HepG2 (cell line): ENCODE measurements around the gene TP73. TPM values are rescaled to one million over a fixed set of nuclear protein-coding genes. Genes with fewer than 3 reads are reported as not detected.

Experiments used
- ATF7-NPFF ChIP-seq: sonication (generic); formaldehyde crosslinking; IDR thresholded peaks from 2 replicates; pipeline ENCODE4 v1.8.1; 2023; ENCODE audit warnings: mild to moderate bottlenecking, low read depth, missing genetic modification reagents, moderate library complexity
- CHD4 ChIP-seq: fragments of 200-600 bp; sonication (generic); IDR thresholded peaks from 2 replicates; pipeline ENCODE4 v1.7.0; 2017; ENCODE audit warnings: mild to moderate bottlenecking, low read length, borderline replicate concordance
- CSRNP2 ChIP-seq: sonication (generic); formaldehyde crosslinking; conservative IDR thresholded peaks from 2 replicates; pipeline ENCODE4 v1.8.0; 2022; ENCODE audit warnings: low read depth, missing genetic modification reagents
- EHMT2 ChIP-seq: fragments of 200-600 bp; sonication (generic); IDR thresholded peaks from 2 replicates; pipeline ENCODE4 v1.7.0; 2017; ENCODE audit warnings: antibody characterized with exemption, low read depth, low read length, borderline replicate concordance
- FOSL2 ChIP-seq: sonication (generic); formaldehyde crosslinking; IDR thresholded peaks from 2 replicates; pipeline ENCODE4 v1.4.0; 2020; ENCODE audit warnings: missing genetic modification reagents
- GTF3A ChIP-seq: sonication (generic); formaldehyde crosslinking; conservative IDR thresholded peaks from 2 replicates; pipeline ENCODE4 v1.4.0; 2020; ENCODE audit warnings: mild to moderate bottlenecking, missing genetic modification reagents
- HNF1B ChIP-seq: sonication (generic); formaldehyde crosslinking; IDR thresholded peaks from 2 replicates; pipeline ENCODE4 v1.5.1; 2020; ENCODE audit warnings: mild to moderate bottlenecking, moderate library complexity, missing genetic modification reagents
- MTA3 ChIP-seq: sonication (generic); formaldehyde crosslinking; IDR thresholded peaks from 2 replicates; pipeline ENCODE4 v1.4.0; 2020; ENCODE audit warnings: missing genetic modification reagents
- SIN3B ChIP-seq: fragments of 150-350 bp; IDR thresholded peaks from 2 replicates; pipeline ENCODE4 v1.6.1; 2014; ENCODE audit warnings: low read length
- ZNF224 ChIP-seq: sonication (generic); formaldehyde crosslinking; IDR thresholded peaks from 2 replicates; pipeline ENCODE4 v1.5.0; 2020; ENCODE audit warnings: mild to moderate bottlenecking, missing genetic modification reagents
- ZNF281 ChIP-seq: sonication (generic); formaldehyde crosslinking; IDR thresholded peaks from 2 replicates; pipeline ENCODE4 v1.4.0; 2020; ENCODE audit warnings: missing genetic modification reagents, borderline replicate concordance
- ZNF354B ChIP-seq: sonication (generic); formaldehyde crosslinking; IDR thresholded peaks from 2 replicates; pipeline ENCODE4 v1.8.0; 2022; ENCODE audit warnings: mild to moderate bottlenecking, missing genetic modification reagents
- ZNF552 ChIP-seq: sonication (generic); formaldehyde crosslinking; IDR thresholded peaks from 2 replicates; pipeline ENCODE4 v1.9.0; 2022; ENCODE audit warnings: missing genetic modification reagents, mild to moderate bottlenecking, borderline replicate concordance
- ZNF564 ChIP-seq: sonication (generic); formaldehyde crosslinking; IDR thresholded peaks from 2 replicates; pipeline ENCODE4 v1.8.1; 2023; ENCODE audit warnings: mild to moderate bottlenecking, missing genetic modification reagents
- ZNF674 ChIP-seq: sonication (generic); formaldehyde crosslinking; IDR thresholded peaks from 2 replicates; pipeline ENCODE4 v1.5.0; 2020; ENCODE audit warnings: low read depth, mild to moderate bottlenecking, missing genetic modification reagents
- ZNF724P ChIP-seq: sonication (generic); formaldehyde crosslinking; IDR thresholded peaks from 2 replicates; pipeline ENCODE4 v1.8.0; 2022; ENCODE audit warnings: missing genetic modification reagents, borderline replicate concordance
- ZNF777 ChIP-seq: sonication (generic); formaldehyde crosslinking; IDR thresholded peaks from 2 replicates; pipeline ENCODE4 v1.4.0; 2020; ENCODE audit warnings: missing genetic modification reagents
- ZNF883 ChIP-seq: sonication (generic); formaldehyde crosslinking; IDR thresholded peaks from 2 replicates; pipeline ENCODE4 v1.5.1; 2020; ENCODE audit warnings: mild to moderate bottlenecking, missing genetic modification reagents; ENCODE audit errors: not compliant biosample characterization
- polyA plus RNA-seq, 8 experiments: library from polyadenylated mRNA; depleted of rRNA in 3 of 8; stranded (reverse) in 7 of 8; unstranded in 1 of 8; fragments of >200 nt; fragmentation: Illumina TruSeq in 4 of 8; extraction: Trizol in 4 of 8; gene quantifications; 2 replicates each; pipeline versions ENCODE4 v1.2.1 to v1.2.3, GENCODE V29; 2011 to 2016; ENCODE audit warnings: low read depth in 4 of 8, missing spikeins in 1 of 8, mixed read lengths in 1 of 8; ENCODE audit not compliant: insufficient read depth in 1 of 8
- total RNA-seq, 5 experiments: library from RNA; depleted of rRNA; stranded (reverse); fragments of >200 nt; fragmentation: Illumina TruSeq; extraction: Trizol; gene quantifications; 2 replicates each; pipeline ENCODE4 v1.2.3, GENCODE V29; 2016; ENCODE audit warnings: low read depth in 1 of 5
- TF ChIP-seq, protein P1 (sequence below): sonication (generic); formaldehyde crosslinking; IDR thresholded peaks from 2 replicates; pipeline ENCODE4 v1.4.0; 2020; ENCODE audit warnings: missing genetic modification reagents, borderline replicate concordance
- TF ChIP-seq, protein P2 (sequence below): sonication (generic); formaldehyde crosslinking; IDR thresholded peaks from 2 replicates; pipeline ENCODE4 v1.8.0; 2022; ENCODE audit warnings: missing genetic modification reagents, mild to moderate bottlenecking, borderline replicate concordance

The TP73 gene
- total and polyA plus RNA-seq, 2 of the 13 experiments (the other 11 are each of a cell fraction or from before 2014, with no cell fraction given): 0.49 to 1.1 TPM

- TF ChIP-seq ZNF224 (CRISPR knock-in tag): no peak
- peak; percentile 54; the same call in 1 of the 2 replicates for TF ChIP-seq HNF1B (CRISPR knock-in tag)
- TF ChIP-seq ZNF281 (CRISPR knock-in tag): no peak
- no peak for TF ChIP-seq ZNF674 (CRISPR knock-in tag)
- TF ChIP-seq FOSL2 (CRISPR knock-in tag): peak; percentile 52
- TF ChIP-seq ZNF883 (CRISPR knock-in tag): peak; percentile 80
- TF ChIP-seq ATF7-NPFF (CRISPR knock-in tag): 0 out of 2 replicates have a peak, but pooled peaks have one; percentile 44
- peak; percentile 75; the same call in 1 of the 2 replicates for TF ChIP-seq ZNF552 (CRISPR knock-in tag)
- no peak for TF ChIP-seq EHMT2
- TF ChIP-seq SIN3B: no peak
- no peak for TF ChIP-seq CHD4
- no peak for TF ChIP-seq GTF3A (CRISPR knock-in tag)
- TF ChIP-seq ZNF354B (CRISPR knock-in tag): no peak
- no peak for TF ChIP-seq ZNF777 (CRISPR knock-in tag)
- peak; percentile 61; the same call in 1 of the 2 replicates for TF ChIP-seq ZNF564 (CRISPR knock-in tag)
- no peak for TF ChIP-seq MTA3 (CRISPR knock-in tag)
- no peak for TF ChIP-seq CSRNP2 (CRISPR knock-in tag)
- TF ChIP-seq, protein P1, sequence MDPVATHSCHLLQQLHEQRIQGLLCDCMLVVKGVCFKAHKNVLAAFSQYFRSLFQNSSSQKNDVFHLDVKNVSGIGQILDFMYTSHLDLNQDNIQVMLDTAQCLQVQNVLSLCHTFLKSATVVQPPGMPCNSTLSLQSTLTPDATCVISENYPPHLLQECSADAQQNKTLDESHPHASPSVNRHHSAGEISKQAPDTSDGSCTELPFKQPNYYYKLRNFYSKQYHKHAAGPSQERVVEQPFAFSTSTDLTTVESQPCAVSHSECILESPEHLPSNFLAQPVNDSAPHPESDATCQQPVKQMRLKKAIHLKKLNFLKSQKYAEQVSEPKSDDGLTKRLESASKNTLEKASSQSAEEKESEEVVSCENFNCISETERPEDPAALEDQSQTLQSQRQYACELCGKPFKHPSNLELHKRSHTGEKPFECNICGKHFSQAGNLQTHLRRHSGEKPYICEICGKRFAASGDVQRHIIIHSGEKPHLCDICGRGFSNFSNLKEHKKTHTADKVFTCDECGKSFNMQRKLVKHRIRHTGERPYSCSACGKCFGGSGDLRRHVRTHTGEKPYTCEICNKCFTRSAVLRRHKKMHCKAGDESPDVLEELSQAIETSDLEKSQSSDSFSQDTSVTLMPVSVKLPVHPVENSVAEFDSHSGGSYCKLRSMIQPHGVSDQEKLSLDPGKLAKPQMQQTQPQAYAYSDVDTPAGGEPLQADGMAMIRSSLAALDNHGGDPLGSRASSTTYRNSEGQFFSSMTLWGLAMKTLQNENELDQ (CRISPR knock-in tag): no peak
- TF ChIP-seq ZNF724P (CRISPR knock-in tag): no peak
- TF ChIP-seq, protein P2, sequence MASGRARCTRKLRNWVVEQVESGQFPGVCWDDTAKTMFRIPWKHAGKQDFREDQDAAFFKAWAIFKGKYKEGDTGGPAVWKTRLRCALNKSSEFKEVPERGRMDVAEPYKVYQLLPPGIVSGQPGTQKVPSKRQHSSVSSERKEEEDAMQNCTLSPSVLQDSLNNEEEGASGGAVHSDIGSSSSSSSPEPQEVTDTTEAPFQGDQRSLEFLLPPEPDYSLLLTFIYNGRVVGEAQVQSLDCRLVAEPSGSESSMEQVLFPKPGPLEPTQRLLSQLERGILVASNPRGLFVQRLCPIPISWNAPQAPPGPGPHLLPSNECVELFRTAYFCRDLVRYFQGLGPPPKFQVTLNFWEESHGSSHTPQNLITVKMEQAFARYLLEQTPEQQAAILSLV (CRISPR knock-in tag): no peak
These were observed 16.4 kb downstream of the TP73 start (continued) for GRCh38 chr1:3668585-3669300.
